ENCODE results near the gene CDC26.

- TF ChIP-seq CTCF (IDR thresholded peaks at IDR 0.05) = no peak
- no peak for TF ChIP-seq POLR2A (IDR thresholded peaks at IDR 0.05)
These were observed 56.0 kb downstream of the CDC26 start for GRCh38 chr9:113219186-113219936.

All from testis (tissue), 2 donors.